Measurements from ENCODE around the gene ADH4.
A peak's percentile ranks its signal among the peaks of the same experiment; 100 is the strongest.
"Not testable (repeated sequence)": the region's sequence is repeated elsewhere in the genome, so short reads cannot be mapped to it uniquely, and the experiment has no call there.

Gene ADH4

DNA sequence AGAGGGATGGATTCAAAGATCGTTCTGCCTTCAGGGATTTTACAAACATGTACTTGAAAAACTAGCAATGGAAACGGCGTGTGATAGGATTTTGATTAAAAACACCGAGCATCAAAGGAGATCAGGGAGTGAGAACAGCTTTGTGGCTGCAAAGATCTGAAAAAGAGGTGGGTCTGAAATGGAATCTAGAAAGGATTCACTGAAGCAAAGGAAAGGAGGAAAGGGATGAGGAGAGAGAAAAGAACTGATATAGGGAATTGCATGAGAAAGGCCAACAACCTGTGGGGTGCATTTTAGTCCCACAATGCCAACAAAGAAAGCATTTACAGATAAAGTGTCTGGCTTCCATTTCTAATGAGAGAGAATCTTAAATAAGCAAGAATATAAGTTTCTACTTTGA is 23.1 kb downstream of the ADH4 start:
- TF ChIP-seq, protein P1, sequence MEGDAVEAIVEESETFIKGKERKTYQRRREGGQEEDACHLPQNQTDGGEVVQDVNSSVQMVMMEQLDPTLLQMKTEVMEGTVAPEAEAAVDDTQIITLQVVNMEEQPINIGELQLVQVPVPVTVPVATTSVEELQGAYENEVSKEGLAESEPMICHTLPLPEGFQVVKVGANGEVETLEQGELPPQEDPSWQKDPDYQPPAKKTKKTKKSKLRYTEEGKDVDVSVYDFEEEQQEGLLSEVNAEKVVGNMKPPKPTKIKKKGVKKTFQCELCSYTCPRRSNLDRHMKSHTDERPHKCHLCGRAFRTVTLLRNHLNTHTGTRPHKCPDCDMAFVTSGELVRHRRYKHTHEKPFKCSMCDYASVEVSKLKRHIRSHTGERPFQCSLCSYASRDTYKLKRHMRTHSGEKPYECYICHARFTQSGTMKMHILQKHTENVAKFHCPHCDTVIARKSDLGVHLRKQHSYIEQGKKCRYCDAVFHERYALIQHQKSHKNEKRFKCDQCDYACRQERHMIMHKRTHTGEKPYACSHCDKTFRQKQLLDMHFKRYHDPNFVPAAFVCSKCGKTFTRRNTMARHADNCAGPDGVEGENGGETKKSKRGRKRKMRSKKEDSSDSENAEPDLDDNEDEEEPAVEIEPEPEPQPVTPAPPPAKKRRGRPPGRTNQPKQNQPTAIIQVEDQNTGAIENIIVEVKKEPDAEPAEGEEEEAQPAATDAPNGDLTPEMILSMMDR (IDR thresholded peaks at IDR 0.05; ENCODE audit: low read depth, low read length): no peak
- DNase-seq (ENCODE audit: low read depth, low spot score): no peak
- H3K4me3 ChIP-seq (ENCODE audit: low read depth, low read length): no peak overlapping the region
- in situ Hi-C loops (cut with HindIII; ENCODE audit: low sequenced_read_pairs): no loop called here

GRCh38 chr4:99120501-99120900 is 23.6 kb downstream of the ADH4 start:
- H3K4me3 ChIP-seq (ENCODE audit: low read depth, low read length): no peak overlapping the region
- in situ Hi-C loops (cut with HindIII; ENCODE audit: low sequenced_read_pairs): no loop called here
- TF ChIP-seq, protein P1 (IDR thresholded peaks at IDR 0.05; ENCODE audit: low read depth, low read length): no peak
- no peak for DNase-seq (ENCODE audit: low read depth, low spot score)

DNA sequence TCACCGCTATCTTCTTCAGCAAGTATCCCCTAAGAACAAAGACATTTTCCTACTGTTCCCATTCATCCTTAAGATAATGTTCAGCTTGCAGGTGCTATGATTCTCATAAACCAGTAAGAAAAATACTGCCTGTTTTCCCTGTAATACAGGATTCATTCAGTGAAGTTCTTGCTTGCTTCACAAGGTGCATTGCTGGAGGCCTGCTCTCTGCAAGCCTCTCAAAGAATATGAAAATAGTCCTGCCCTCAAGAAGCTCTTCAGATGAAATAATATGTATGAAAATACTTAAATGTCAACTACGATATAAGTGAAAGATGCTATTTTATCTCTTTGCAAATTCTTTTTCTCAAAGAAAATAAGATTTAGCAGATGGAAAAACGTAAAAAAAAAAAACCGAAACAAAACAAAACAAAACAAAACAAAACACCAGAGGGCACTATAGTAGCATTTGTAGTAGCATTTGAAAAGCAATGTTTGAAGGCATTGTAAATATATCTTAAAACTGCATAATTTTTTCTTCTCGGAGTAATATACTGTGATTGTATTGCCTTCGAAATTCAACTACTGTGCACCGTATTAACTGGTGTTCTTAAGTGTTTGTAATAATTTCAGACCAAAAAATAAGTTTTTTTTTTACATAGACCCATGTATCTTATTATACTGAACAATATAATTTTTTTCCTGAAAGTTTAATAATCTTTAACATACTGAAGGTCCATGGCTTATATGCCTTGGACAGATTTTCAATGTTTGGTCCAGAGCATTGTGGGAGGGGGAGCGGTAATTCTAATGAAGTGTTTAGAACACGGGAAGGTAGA is 26.0 kb downstream of the ADH4 start:
- peak; percentile 39 for DNase-seq (ENCODE audit: low read depth, low spot score)
- in situ Hi-C loops (cut with HindIII; ENCODE audit: low sequenced_read_pairs): no loop called here
- H3K4me3 ChIP-seq (ENCODE audit: low read depth, low read length): no peak overlapping the region
- TF ChIP-seq, protein P1 (IDR thresholded peaks at IDR 0.05; ENCODE audit: low read depth, low read length): peak; percentile 11

DNA sequence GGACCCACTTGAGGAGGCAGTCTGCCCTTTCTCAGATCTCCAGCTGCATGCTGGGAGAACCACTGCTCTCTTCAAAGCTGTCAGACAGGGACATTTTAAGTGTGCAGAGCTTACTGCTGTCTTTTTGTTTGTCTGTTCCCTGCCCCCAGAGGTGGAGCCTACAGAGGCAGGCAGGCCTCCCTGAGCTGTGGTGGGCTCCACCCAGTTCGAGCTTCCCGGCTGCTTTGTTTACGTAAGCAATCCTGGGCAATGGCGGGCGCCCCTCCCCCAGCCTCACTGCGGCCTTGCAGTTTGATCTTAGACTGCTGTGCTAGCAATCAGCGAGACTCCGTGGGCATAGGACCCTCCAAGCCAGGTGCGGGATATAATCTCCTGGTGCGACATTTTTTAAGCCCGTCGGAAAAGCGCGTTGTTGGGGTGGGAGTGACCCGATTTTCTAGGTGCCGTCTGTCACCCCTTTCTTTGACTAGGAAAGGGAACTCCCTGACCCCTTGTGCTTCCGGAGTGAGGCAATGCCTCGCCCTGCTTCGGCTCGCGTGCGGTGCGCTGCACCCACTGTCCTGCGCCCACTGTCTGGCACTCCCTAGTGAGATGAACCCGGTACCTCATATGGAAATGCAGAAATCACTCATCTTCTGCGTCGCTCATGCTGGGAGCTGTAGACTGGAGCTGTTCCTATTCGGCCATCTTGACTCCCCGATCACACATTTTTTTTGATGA is 26.8 kb downstream of the ADH4 start:
- in situ Hi-C loops (cut with HindIII; ENCODE audit: low sequenced_read_pairs); H3K4me3 ChIP-seq (ENCODE audit: low read depth, low read length); DNase-seq (ENCODE audit: low read depth, low spot score): not testable (repeated sequence)

- in situ Hi-C loops (cut with HindIII; ENCODE audit: low sequenced_read_pairs); H3K4me3 ChIP-seq (ENCODE audit: low read depth, low read length); DNase-seq (ENCODE audit: low read depth, low spot score): not testable (repeated sequence)
Observed at GRCh38 chr4:99109286-99109685, 34.8 kb downstream of the ADH4 start.

DNA sequence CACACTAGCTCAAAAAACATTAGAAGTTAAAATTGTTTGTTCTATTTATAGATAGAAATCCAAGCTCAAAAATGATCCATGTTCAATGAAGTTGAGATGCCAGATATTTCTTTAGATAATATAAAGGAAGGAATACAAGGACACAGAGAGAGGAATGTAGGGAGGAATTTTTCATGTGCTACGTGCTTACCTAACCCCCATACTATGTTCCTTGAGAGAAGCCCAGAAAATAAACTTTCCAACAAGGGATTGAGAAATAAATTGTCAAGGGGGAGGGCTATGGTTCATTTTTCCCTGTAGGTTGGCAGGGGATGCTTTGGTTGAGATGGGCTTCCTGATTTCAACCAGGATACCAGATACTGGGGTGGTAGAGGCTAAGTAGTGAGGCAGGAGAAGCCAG is 39.9 kb downstream of the ADH4 start:
- in situ Hi-C loops (cut with HindIII; ENCODE audit: low sequenced_read_pairs): no loop called here
- DNase-seq (ENCODE audit: low read depth, low spot score): no peak
- H3K4me3 ChIP-seq (ENCODE audit: low read depth, low read length): no peak overlapping the region
- TF ChIP-seq, protein P1 (IDR thresholded peaks at IDR 0.05; ENCODE audit: low read depth, low read length): no peak

GRCh38 chr4:99103166-99103565 is 40.9 kb downstream of the ADH4 start:
- in situ Hi-C loops (cut with HindIII; ENCODE audit: low sequenced_read_pairs): no loop called here
- TF ChIP-seq, protein P1 (IDR thresholded peaks at IDR 0.05; ENCODE audit: low read depth, low read length): no peak

More at GRCh38 chr4:99103166-99103565, 40.9 kb downstream of the ADH4 start:
- no peak overlapping the region for H3K4me3 ChIP-seq (ENCODE audit: low read depth, low read length)
- no peak for DNase-seq (ENCODE audit: low read depth, low spot score)

All from astrocyte of the spinal cord (primary cell).